GM21717 (cell line): ENCODE data around the gene HOXB6.

ENCODE experiments used
- ATAC-seq: cut with Tn5 transposase; IDR thresholded peaks from one replicate; pipeline ENCODE4 v1.9.1; 2021; ENCODE audit warnings: mild to moderate bottlenecking, moderate library complexity; ENCODE audit not compliant: unreplicated experiment

The HOXB6 gene

GRCh38 chr17:48586355-48587258, 18.2 kb downstream of the HOXB6 start:
- no peak for ATAC-seq

- ATAC-seq: no peak
Measured at GRCh38 chr17:48584223-48584741, 20.5 kb downstream of the HOXB6 start.

- ATAC-seq: no peak
Measured at GRCh38 chr17:48583708-48584222, 21.0 kb downstream of the HOXB6 start.

- ATAC-seq: no peak
Measured at GRCh38 chr17:48582750-48583069, 22.1 kb downstream of the HOXB6 start.

GRCh38 chr17:48579760-48580554, 24.8 kb downstream of the HOXB6 start:
- ATAC-seq: no peak

- no peak for ATAC-seq
Measured at GRCh38 chr17:48579471-48579759, 25.4 kb downstream of the HOXB6 start.

- no peak for ATAC-seq
Measured at GRCh38 chr17:48578616-48579470, 25.9 kb downstream of the HOXB6 start.

- no peak for ATAC-seq
Measured at GRCh38 chr17:48577946-48578615, 26.7 kb downstream of the HOXB6 start, which contains the start of gene HOXB4. Gene HOXB4 (minus strand): TSS chr17:48578350. CDS start chr17:48578319, 31 bp downstream.

- no peak for ATAC-seq
Measured at GRCh38 chr17:48577330-48577945, 27.3 kb downstream of the HOXB6 start.

GRCh38 chr17:48576479-48577309, 28.1 kb downstream of the HOXB6 start:
- ATAC-seq: no peak

GRCh38 chr17:48575673-48576478, 28.9 kb downstream of the HOXB6 start:
- no peak for ATAC-seq

GRCh38 chr17:48575066-48575582, 29.7 kb downstream of the HOXB6 start:
- no peak for ATAC-seq

- no peak for ATAC-seq
Measured at GRCh38 chr17:48574505-48575065, 30.2 kb downstream of the HOXB6 start.

- ATAC-seq: no peak
Measured at GRCh38 chr17:48571826-48572417, 32.9 kb downstream of the HOXB6 start.

GRCh38 chr17:48571024-48571818, 33.6 kb downstream of the HOXB6 start:
- no peak for ATAC-seq

GRCh38 chr17:48570325-48571023, 34.3 kb downstream of the HOXB6 start:
- no peak for ATAC-seq
